Activated CD8-positive, alpha-beta memory T cell treated with anti-CD3 and anti-CD28 coated beads for 1 hour (primary cell): Measurements from ENCODE around the gene IFNG-AS1.

Source experiments
- DNase-seq, 2 donors: peaks; one replicate each; pipeline ENCODE4 v3.0.0-alpha.2; 2020; ENCODE audit warnings: low read depth in 1 of 2; ENCODE audit errors: extremely low read depth in 1 of 2

IFNG-AS1 gene

DNA sequence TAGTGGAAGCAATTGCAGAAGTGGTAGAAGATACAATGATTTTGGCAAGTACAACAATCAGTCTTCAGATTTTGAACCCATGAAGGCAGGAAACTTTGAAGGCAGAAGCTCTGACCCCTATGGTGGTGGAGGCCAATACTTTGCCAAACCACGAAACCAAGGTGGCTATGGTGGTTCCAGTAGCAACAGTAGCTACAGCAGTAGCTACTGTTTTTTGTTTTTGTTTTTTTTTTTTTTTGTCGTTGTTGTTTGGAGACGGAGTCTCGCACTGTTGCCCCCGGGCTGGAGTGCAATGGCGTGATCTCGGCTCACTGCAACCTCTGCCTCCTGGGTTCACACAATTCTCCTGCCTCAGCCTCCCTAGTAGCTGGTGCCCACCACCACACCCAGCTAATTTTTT is 47.4 kb downstream of the IFNG-AS1 start:
- no peak for DNase-seq

DNA sequence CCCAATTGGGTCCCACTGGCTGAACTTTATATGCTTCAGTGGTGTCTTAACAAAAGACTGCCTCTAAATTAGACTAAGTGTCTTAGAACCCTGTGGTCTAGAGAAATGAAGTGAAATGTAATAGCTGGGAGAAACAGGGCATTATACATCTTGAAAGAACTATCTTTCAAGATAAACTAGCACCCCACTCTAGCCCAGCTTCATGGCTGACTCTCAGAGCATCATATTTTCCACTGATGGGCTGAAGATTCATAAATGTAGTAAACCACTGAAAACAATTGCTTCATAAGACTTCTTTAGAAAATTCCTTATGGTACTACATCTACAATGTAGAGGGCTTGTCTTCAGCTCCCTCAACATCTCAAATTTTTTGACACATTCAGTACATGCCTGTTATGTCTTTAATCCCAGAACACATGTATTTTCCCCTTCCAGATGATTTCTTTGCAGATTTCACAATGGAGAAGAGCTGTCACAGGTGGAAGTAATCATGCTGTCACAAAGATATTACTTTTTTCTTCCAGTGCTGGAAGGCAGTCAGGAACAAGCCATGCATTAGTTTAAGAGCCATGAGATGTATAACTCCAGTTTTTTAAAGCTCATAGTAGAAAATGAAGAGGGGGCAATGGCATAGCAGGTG is 48.5 kb downstream of the IFNG-AS1 start:
- no peak for DNase-seq

DNA sequence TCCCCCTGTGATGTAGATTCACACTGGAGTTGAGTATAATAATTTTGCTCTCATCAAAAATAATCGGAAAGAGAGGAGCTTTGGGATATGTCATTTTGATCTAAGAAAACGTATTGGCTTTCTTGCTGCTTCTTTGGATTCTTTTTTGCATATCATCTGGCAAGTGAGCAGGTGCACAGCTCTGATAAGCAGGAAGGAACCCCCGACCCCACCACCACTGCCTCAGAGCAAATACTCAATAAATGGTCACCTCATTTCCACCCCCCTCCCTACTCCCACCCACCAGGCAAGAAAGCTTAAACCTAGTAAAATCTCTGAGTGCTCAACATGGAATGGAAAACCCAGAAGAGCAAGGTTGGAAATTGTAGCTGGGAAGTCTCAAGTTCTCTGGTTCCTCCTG is 49.4 kb downstream of the IFNG-AS1 start:
- DNase-seq = no peak

DNA sequence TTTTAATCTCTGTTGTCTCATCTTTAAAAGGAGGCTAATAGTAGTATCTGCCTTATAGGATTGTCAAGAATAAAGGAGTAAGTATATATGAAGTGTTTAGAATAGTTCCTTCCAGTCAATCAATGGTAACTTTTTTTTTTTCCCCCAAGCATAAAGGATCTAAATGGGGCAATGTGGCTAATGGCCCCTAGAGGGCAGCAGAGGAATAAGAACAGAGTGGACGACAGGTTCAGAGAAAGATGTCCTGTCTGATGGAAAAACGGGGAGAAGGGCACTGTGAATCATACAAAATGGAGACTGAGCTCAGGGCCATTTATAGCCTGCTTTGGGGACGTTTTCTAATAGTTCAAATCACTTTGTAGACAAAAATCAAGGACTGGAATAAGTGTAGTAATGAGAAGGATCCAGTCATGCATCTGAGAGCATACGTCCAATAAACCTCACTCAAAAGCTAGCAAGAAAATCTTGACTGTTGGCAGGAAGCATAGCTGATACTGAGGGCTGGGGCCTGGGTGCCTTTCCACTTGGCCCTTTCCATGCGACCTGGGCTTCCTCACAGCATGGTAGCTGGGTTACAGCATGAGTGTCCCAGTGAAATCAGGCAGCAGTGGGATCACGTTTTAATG is 51.3 kb downstream of the IFNG-AS1 start:
- DNase-seq = peak; percentile 32 to 37

DNA sequence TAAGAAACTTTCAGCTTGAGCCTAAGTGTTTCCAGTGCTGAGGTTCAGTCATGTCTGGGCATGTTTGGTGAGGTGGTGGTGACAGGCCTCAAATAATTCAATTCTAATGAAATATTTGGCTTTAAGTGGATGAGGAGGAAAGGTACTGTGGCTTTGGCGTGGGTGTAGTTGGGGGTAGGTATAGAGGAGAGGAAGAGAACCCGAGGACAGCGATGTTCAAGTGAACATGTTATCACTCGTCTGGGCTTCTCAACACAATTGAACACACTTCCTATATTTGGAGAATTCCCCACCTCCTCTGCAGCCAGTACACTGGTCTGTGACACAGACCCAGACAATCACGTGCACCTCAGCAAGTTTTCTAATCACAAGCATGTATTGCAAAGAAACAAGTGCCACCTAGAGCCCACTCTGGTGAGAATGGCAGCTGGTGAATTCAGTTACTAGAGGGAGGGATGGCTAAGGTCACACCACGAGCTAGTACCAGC is 53.0 kb downstream of the IFNG-AS1 start:
- no peak for DNase-seq

DNA sequence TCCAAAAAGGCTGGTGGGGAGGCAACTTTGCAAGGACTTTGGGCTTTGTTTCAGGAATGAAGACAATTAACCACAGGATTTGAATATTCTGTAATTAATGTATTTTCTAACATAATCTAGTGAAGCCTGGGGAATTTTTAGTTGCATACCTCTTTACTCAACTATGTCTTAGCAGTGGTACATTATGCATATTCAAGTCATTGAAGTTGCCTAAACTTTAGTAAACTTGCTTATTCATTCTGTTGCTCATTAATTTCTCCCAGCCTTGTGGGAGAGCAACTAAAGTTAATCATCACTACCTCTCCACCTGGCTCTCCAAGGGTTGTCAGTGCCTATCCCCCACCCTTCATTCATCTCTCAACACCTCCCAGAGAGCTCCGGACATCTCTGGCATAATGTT is 54.2 kb downstream of the IFNG-AS1 start:
- DNase-seq = no peak

DNA sequence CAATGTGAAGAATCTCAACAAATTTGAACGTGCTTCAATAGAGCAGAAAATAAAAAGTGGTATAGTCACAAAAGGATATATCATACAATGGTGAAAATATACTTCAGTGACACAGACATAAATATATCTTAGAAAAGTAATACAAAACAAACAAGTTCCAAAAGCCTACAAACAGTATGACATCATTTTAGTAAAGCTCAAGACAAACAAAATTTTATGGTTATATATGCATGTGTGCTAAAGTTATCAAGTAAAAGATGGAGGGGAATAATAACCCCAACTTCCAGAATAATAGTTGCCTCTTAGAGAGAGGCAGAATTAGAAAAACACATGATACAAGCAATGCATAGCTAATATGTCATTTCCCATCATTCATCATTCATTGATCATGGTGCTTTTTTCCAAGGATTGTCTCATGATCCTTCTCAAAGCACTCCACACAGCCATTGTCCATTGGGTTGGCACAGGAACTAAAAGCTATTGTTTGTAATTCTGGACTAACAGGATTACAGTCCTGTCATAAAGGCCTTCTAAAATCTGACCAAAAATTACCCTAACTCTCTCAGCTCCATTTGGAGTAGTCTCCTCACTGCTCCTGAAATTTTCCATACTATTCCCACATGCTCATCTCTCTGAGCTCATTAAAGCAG is 59.5 kb downstream of the IFNG-AS1 start:
- DNase-seq = no peak

DNA sequence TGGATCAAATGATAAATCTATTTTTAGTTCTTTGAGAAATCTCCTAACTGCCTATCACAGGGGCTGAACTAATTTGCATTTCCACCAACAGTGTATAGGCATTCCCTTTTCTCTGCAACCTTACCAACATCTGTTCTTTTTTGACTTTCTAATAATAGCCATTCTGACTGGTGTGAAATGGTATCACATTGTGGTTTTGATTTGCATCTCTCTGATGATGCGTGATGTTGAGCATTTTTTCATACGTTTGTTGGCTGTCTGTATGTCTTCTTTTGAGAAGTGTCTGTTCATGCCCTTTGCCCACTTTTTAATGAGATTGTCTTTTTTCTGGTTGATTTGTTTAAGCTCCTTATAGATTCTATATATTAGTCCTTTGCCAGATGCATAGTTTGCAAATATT is 67.1 kb downstream of the IFNG-AS1 start:
- DNase-seq = no peak

DNA sequence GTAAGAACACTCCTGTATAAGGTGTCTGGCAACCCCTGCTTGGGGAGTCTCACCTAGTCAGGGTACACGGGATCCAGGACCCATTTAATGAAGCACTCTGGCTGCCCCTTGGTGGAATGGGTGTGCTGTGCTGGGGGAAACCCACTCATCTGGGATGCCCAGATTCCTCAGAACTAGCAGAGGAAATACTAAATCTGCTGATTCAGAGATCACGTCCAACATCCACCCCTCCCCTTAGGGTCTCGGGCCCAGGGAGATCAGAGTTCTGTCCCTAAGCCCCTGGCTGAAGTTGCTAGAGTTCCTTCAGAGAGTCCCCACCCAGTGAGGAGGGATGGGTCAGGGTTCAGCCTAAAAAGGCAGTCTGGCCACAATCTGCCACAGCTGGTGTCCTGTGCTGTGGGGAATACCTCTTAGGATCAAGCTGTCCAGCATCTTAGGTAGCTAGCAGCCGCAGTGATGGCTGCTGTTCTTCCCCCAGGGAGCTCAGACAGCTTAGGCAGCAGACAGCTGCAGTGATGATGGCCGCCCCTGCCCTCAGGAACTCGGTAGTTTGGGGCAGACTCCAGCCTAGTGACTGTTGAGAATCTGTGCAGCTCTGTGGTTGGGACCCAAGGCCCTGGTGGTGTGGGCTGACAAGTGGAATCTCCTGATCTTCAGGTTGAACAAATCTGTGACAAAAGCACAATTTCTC is 74.8 kb downstream of the IFNG-AS1 start:
- no peak for DNase-seq

DNA sequence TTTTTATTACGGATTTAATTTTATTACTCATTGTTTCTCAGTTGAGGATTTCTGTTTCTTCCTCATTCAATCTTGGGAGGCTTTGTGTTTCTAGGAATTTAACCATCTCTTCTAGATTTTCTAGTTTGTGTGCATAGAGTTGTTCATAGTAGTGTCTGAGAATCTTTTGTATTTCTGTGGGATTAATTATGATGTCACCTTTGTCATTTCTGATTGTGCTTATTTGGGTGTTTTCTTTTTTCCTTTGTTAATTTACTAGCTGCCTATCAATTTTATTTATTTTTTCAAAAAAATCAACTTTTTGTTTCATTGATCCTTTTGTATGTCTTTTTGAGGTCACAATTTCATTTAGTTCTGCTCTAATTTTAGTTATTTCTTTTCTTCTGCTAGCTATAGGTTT is 75.9 kb downstream of the IFNG-AS1 start:
- no peak for DNase-seq

DNA sequence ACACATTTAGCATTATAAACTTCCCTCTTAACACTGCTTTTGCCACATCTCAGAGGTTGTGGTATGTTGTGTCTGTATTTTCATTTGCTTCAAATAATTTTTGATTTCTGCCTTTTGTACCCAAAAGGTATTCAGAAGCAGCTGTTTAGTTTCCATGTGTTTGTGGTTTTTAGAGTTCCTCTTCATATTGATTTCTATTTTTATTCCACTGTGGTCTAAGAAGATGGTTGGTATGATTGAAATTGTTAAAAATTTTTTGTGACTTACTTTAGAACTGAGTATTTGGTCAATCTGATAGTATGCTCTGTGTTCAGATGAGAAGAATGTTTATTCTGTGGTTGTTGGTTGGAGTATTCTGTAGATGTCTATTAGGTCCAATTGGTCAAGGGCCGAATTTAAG is 76.4 kb downstream of the IFNG-AS1 start:
- DNase-seq = no peak

DNA sequence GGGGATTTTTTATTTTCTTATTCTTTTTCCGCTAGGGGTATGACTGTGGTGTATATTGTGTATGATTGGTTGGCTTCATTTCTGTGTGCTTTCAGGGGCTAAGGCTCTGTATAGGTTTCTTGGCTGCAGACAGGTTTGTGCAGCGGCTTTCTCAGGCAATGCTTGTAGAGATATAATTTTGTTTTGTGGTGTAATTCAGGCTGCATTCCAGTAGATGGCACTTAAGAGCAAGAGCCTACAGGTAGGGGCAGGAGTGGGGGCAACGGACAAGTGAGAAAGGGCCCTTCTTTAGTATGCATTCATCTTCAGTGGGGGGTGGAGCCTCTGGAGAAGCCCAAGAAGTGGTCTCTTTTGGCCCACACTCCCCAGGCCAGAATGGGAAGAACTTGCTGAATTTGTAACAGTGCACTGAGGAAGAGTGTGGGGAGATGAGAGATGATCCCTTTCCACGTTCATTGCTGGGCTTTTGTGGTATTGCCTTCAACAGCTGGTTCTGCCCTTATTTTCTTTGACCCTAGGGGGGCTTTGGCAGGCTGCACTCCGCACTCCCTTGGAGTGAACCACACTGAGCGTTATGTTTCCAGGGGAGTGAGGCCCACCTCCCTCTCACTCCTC is 78.6 kb downstream of the IFNG-AS1 start:
- no peak for DNase-seq

DNA sequence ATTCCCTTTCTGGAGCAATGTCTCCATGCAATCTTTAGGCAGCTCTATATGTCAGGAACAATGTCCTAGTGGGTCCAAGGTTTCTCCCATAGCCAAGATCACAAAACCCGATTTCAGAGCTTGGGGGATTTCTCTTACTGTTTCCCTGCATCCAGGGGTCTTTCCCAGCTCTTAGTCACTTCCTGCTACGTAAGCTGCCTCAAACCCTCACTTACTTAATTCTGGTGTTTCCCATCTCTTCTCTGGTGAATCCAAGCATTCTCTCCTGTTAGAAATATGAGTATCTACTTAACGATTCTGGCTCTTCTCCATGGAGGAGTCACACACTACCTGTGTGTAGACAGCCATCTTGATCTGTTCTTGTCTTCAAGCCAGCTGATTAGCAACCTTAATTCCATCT is 80.0 kb downstream of the IFNG-AS1 start:
- DNase-seq = no peak
